Activated CD8-positive, alpha-beta T cell treated with anti-CD3 and anti-CD28 coated beads for 36 hours (primary cell): Measurements from ENCODE around the gene TUBB6. TPM values are rescaled to one million over a fixed set of nuclear protein-coding genes. Genes with fewer than 3 reads are reported as not detected.
A peak's percentile ranks its signal among the peaks of the same experiment; 100 is the strongest.

Experiments used
- ATAC-seq: fragments of 200-7000 bp; cut with Tn5 transposase; one replicate; pipeline ENCODE4 v1.10.0; 2021; ENCODE audit warnings: mild to moderate bottlenecking, moderate library complexity
- CTCF ChIA-PET: fragments of 350-600 bp; sonication (Branson Sonifier 250); formaldehyde crosslinking; loops from one replicate; lab custom pipeline; 2021; ENCODE audit warnings: antibody characterized with exemption; lab: Charles Lee
- POLR2A ChIA-PET: fragments of 350-600 bp; sonication (Branson Sonifier 250); formaldehyde crosslinking; loops from one replicate; lab custom pipeline; 2021; ENCODE audit warnings: antibody characterized with exemption; lab: Charles Lee
- DNase-seq: peaks from one replicate; pipeline ENCODE4 v3.0.0-alpha.2; 2020
- H3K27ac Mint-ChIP-seq: one replicate; pipeline ENCODE4 v1.8.0; 2021; ENCODE audit warnings: mild to moderate bottlenecking, mixed read lengths
- H3K27me3 Mint-ChIP-seq: one replicate; pipeline ENCODE4 v1.8.0; 2021; ENCODE audit warnings: mixed read lengths
- H3K36me3 Mint-ChIP-seq: one replicate; pipeline ENCODE4 v1.8.0; 2021; ENCODE audit warnings: low read depth, mixed read lengths
- H3K4me1 Mint-ChIP-seq: one replicate; pipeline ENCODE4 v1.8.0; 2021; ENCODE audit warnings: low read depth, mixed read lengths
- H3K4me3 Mint-ChIP-seq: one replicate; pipeline ENCODE4 v1.8.0; 2021; ENCODE audit warnings: mild to moderate bottlenecking, moderate library complexity, mixed read lengths
- H3K9me3 Mint-ChIP-seq: one replicate; pipeline ENCODE4 v1.8.0; 2021; ENCODE audit warnings: mixed read lengths
- intact Hi-C: fragments of 100-400 bp; cut with micrococcal nuclease; formaldehyde crosslinking; loops from one replicate; pipeline ENCODE4 v1.10.0; 2022
- total RNA-seq, 2 experiments: library from RNA; stranded (reverse); gene quantifications; one replicate each; pipeline ENCODE4 v1.2.3, GENCODE V29; 2021
- TF ChIP-seq, protein P1 (sequence below): fragments of 200-600 bp; IDR thresholded peaks from one replicate; pipeline ENCODE4 v1.8.0; 2022; ENCODE audit warnings: antibody characterized with exemption, mild to moderate bottlenecking

TUBB6 gene
- total RNA-seq, 2 experiments from 2014 or later: 11.5 to 12.6 TPM

DNA sequence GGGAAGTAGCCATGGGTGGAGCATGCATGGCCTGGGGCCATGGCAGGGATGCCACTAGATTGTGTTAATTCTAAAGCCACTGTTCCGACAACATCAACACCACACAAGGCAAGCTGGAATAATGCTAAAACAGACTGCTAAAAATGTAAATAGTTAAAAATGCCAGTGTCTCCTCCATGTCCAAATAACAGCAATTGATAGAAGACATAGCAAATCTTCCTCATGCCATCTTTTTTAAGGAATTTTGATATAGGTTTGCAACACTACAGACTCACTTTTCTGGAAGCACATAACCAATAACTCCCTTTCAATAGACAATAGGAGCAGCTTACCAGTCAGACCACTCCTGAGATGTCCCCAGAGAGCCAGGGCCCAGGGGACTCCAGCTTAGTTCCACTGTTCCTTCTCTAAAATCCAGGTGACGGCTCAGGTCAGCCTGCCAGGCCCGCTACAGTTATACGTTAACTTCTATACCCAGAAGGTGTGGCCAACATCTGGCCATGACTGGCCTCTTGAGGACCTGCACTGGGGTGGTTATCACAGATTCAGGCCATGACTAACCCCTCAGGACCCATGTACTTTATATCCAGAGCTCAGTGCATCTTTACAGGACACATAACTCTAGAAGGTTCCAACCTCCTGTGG is 20.3 kb downstream of the TUBB6 start:
- intact Hi-C loops: no loop called here
- H3K36me3 Mint-ChIP-seq: peaks cover 48% of the 10 kb centered on the region
- no peaks in the 10 kb centered on the region for H3K9me3 Mint-ChIP-seq
- CTCF ChIA-PET: interaction anchor here (0.6 to 2.4 kb wide), 21 partner anchors 8 to 337 kb away, joined by 3 to 32 read pairs (median 4); partner anchors contain the start of gene AFG3L2
- H3K27ac Mint-ChIP-seq: no peak overlapping the region
- ATAC-seq: no peak
- POLR2A ChIA-PET: no interaction called here
- H3K4me3 Mint-ChIP-seq: no peak overlapping the region
- H3K4me1 Mint-ChIP-seq: peaks cover 7% of the 10 kb centered on the region
- H3K27me3 Mint-ChIP-seq: no peaks in the 10 kb centered on the region
- no peak for DNase-seq
- TF ChIP-seq, protein P1, sequence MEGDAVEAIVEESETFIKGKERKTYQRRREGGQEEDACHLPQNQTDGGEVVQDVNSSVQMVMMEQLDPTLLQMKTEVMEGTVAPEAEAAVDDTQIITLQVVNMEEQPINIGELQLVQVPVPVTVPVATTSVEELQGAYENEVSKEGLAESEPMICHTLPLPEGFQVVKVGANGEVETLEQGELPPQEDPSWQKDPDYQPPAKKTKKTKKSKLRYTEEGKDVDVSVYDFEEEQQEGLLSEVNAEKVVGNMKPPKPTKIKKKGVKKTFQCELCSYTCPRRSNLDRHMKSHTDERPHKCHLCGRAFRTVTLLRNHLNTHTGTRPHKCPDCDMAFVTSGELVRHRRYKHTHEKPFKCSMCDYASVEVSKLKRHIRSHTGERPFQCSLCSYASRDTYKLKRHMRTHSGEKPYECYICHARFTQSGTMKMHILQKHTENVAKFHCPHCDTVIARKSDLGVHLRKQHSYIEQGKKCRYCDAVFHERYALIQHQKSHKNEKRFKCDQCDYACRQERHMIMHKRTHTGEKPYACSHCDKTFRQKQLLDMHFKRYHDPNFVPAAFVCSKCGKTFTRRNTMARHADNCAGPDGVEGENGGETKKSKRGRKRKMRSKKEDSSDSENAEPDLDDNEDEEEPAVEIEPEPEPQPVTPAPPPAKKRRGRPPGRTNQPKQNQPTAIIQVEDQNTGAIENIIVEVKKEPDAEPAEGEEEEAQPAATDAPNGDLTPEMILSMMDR: no peak

DNA sequence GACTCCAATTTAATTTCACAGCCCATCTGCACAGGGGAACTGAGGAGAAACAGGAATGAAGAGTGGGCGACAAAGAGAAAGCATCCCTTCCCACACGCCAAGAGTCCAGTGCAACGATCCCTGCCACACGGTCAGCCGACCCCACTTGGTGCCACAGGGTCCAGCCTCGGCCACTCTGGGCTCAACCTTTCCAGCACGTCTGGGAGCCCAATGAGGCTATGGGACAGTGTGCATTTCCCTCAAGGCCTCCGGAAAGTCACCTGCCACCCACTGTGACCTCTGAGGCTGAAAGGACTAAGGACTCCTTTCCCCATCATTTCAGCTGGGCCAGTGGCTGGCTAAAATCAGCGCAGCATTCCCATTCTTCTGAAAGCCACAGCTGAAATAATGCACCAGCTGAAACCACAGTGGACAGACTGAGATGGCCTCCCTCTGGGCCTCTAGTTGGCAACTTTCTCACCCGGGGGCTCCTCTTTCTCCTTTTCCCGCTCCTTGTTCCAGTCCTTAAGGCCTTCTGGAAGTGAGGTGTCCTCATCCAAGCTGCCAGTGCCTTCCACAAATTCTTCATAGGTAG is 21.2 kb downstream of the TUBB6 start:
- Mint-ChIP-seq H3K9me3 (no peaks in the 10 kb centered on the region), H3K4me1 (peaks cover 7% of the 10 kb centered on the region), H3K27ac (no peak overlapping the region), H3K36me3 (peaks cover 53% of the 10 kb centered on the region), H3K4me3 (no peak overlapping the region), H3K27me3 (no peaks in the 10 kb centered on the region)
- ATAC-seq (no peak), DNase-seq (no peak)
- ChIA-PET CTCF (interaction anchor here (1.1 to 2.4 kb wide), 7 partner anchors 9 to 57 kb away, joined by 3 to 32 read pairs (median 11); no protein-coding TSS in a partner anchor), POLR2A (no interaction called here)
- TF ChIP-seq, protein P1: no peak
- intact Hi-C loops: no loop called here

DNA sequence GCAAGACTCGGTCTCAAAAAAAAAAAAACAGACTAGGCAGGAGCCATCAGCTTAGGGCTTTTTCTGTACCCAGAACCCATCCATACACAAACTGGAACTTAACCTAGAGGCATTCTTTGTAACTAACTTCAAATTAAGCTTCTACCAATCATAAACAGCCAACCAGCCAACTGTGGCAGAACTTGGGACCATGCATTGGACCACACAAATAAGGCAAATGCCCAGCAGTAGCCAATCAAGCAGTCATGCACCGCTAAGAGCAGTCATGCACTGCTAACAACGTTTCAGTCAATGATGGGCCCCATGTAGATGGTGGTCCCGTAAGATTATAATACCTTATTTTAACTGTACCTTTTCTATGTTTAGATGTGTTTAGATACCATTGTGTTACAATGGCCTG is 22.7 kb downstream of the TUBB6 start:
- Mint-ChIP-seq H3K4me1 (peaks cover 7% of the 10 kb centered on the region), H3K27ac (no peak overlapping the region), H3K27me3 (no peaks in the 10 kb centered on the region), H3K4me3 (no peak overlapping the region), H3K9me3 (no peaks in the 10 kb centered on the region), H3K36me3 (peaks cover 54% of the 10 kb centered on the region)
- CTCF ChIA-PET: interaction anchor here (1.8 kb wide), 1 partner anchor 18 kb away, joined by 4 read pairs; no protein-coding TSS in a partner anchor
- TF ChIP-seq, protein P1: no peak
- ATAC-seq: no peak
- intact Hi-C loops: no loop called here
- no peak for DNase-seq
- POLR2A ChIA-PET: no interaction called here

DNA sequence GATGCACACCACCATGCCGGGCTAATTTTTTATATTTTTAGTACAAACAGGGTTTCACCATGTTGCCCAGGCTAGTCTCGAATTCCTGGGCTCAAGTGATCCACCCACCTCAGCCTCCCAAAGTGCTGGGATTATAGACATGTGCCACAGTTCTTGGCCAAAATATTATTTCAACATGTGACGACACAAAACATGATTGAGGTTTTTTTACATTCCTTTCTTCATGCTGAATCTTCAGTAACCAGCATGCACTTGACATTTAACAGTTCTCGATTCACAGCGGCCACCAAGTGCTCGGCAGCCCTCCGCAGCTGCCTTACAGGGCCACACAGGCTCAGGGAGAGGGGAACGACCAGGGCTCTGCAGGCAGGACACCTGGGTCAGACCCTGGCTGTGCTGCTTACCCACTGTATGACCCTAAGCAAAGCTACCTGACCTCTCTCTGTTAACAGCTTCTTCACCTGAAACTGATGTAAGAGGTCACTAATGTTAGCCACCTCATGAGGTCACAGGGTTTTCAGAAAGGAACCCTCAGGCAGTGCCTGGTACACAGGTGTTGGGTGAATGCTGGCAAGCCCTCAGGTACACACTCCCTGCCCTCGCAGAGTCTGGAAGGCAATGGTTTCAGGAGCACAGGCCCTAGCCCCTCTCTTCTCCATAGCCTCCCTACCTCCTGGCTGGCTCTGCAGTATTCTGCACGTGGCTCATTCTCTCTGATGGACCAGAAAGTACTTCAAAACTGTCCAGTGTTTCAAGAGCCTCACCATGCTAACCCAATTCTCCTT is 25.7 kb downstream of the TUBB6 start:
- DNase-seq: no peak
- no peaks in the 10 kb centered on the region for H3K9me3 Mint-ChIP-seq

More for the DNA sequence above, 25.7 kb downstream of the TUBB6 start:
- H3K27ac Mint-ChIP-seq: no peak overlapping the region
- TF ChIP-seq, protein P1: no peak
- CTCF ChIA-PET: no interaction called here
- H3K36me3 Mint-ChIP-seq: peaks cover 43% of the 10 kb centered on the region
- no peaks in the 10 kb centered on the region for H3K27me3 Mint-ChIP-seq
- no peaks in the 10 kb centered on the region for H3K4me1 Mint-ChIP-seq
- POLR2A ChIA-PET: interaction anchor here (1.6 kb wide), 1 partner anchor 42 kb away, joined by 7 read pairs; no protein-coding TSS in a partner anchor
- H3K4me3 Mint-ChIP-seq: no peak overlapping the region
- intact Hi-C loops: no loop called here
- ATAC-seq: peak; percentile 24
